ENCODE results near the gene FARS2. TPM values are rescaled to one million over a fixed set of nuclear protein-coding genes. Genes with fewer than 3 reads are reported as not detected.

The FARS2 gene
- total and polyA plus RNA-seq, 2 of the 13 experiments (the other 11 are each of a cell fraction or from before 2014, with no cell fraction given): 15.4 to 26.0 TPM

DNA sequence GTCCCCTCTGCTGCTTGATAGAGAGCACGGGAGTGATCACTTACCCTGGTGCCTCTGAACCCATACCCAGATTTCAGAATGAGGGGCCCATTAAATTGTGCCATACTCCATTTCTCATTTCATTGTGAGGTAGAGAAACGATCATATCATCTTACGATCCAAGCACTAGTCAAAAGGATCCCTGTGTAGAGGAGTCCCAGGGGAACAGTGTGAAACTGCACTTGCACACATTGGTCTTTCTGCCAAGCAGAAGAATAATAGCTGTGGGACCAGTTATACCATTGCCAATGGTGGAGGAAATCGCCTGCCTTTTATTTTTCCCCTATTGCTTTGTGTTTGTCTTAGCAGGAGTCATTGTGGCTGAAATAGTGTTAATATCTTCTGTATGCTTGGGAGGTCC lies 161.9 kb downstream of the FARS2 start:
- H3K27ac ChIP-seq (ENCODE audit: extremely low read length, insufficient read depth, low read length): no peak overlapping the region
- no peaks in the 10 kb centered on the region for H3K4me1 ChIP-seq (ENCODE audit: insufficient read depth, low read length)
- in situ Hi-C loops (cut with HindIII; ENCODE audit: extremely low pct_ligation_motif_present, low pct_unique_long_range_greater_than_20kb): no loop called here
- TF ChIP-seq ZNF75D (CRISPR knock-in tag; IDR thresholded peaks at IDR 0.05; ENCODE audit: borderline replicate concordance) (no peak), SMYD3 (CRISPR knock-in tag; IDR thresholded peaks at IDR 0.05) (no peak), IRX3 (CRISPR knock-in tag; IDR thresholded peaks at IDR 0.05; ENCODE audit: borderline replicate concordance, low read depth) (no peak), PBX2 (CRISPR knock-in tag; IDR thresholded peaks at IDR 0.05) (no peak), POLR2AphosphoS2 (IDR thresholded peaks at IDR 0.05; ENCODE audit: low read depth, low read length) (no peak)
- ATAC-seq (no peak), FAIRE-seq (no peak), DNase-seq (ENCODE audit: low spot score) (no peak)
- no peaks in the 10 kb centered on the region for H3K79me2 ChIP-seq (ENCODE audit: insufficient read depth, low read length)
- intact Hi-C loops (cut with micrococcal nuclease; ENCODE audit: unreplicated experiment): no loop called here
- H3K36me3 ChIP-seq (replicated peaks in 1 of 2; ENCODE audit: control insufficient read depth in 1 of 2, insufficient read depth in 2 of 2, low read length in 2 of 2): no peaks in the 10 kb centered on the region
- no peaks in the 10 kb centered on the region for H3K9me3 ChIP-seq (ENCODE audit: low read length)
- H3K27me3 ChIP-seq (ENCODE audit: control insufficient read depth in 1 of 2, insufficient read depth in 2 of 2, low read length in 2 of 2): no peaks in the 10 kb centered on the region
- ChIA-PET POLR2A (no interaction called here), CTCF (ENCODE audit: low intra/inter-chr PET ratio, low total read pairs) (no interaction called here)
- no peak overlapping the region for H3K9ac ChIP-seq (ENCODE audit: insufficient read depth, low read depth, low read length)
- H4K20me1 ChIP-seq (ENCODE audit: insufficient read depth, low read length): no peaks in the 10 kb centered on the region
- H3K4me2 ChIP-seq (ENCODE audit: low read depth, low read length): no peak overlapping the region
- BruUV-seq (replicated peaks): no TSS peak
- 95% methylated on average over 4 of the region's 4 CpGs for WGBS (ENCODE audit: low lambda C conversion rate)
- no peak overlapping the region for H3K4me3 ChIP-seq (replicated peaks in 1 of 3; ENCODE audit: insufficient read depth in 1 of 3, low read depth in 2 of 3, low read length in 3 of 3)
- H2AFZ ChIP-seq (ENCODE audit: low read length): no peak overlapping the region

DNA sequence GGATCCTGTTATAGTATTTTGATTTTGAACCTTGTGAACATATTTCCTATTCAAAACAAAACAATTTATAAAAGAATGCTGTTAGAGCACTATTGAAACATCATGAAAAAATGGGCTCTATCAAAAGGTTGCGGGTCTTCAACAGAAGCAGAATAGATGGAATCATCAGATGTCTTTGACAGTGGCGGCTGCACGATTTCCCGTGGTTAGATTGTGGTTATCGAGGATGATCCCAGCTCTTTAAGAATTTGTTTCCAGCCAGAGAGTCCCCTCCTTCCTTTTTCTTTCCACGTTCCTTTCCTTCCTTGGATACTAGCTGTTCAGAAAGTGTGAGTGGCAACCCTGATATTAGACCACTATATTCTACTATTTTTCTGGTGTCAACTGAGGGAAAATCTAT lies 163.4 kb downstream of the FARS2 start:
- Histone ChIP-seq H3K36me3 (replicated peaks in 1 of 2; ENCODE audit: control insufficient read depth in 1 of 2, insufficient read depth in 2 of 2, low read length in 2 of 2) (no peaks in the 10 kb centered on the region), H4K20me1 (ENCODE audit: insufficient read depth, low read length) (no peaks in the 10 kb centered on the region), H3K9ac (ENCODE audit: insufficient read depth, low read depth, low read length) (no peak overlapping the region), H3K27me3 (ENCODE audit: control insufficient read depth in 1 of 2, insufficient read depth in 2 of 2, low read length in 2 of 2) (no peaks in the 10 kb centered on the region), H3K4me1 (ENCODE audit: insufficient read depth, low read length) (no peaks in the 10 kb centered on the region), H3K4me3 (replicated peaks in 1 of 3; ENCODE audit: insufficient read depth in 1 of 3, low read depth in 2 of 3, low read length in 3 of 3) (no peak overlapping the region), H3K4me2 (ENCODE audit: low read depth, low read length) (no peak overlapping the region), H2AFZ (ENCODE audit: low read length) (no peak overlapping the region), H3K27ac (ENCODE audit: extremely low read length, insufficient read depth, low read length) (no peak overlapping the region), H3K9me3 (ENCODE audit: low read length) (no peaks in the 10 kb centered on the region), H3K79me2 (ENCODE audit: insufficient read depth, low read length) (no peaks in the 10 kb centered on the region)
- ATAC-seq (no peak), DNase-seq (ENCODE audit: low spot score) (no peak), FAIRE-seq (no peak)
- intact Hi-C loops (cut with micrococcal nuclease; ENCODE audit: unreplicated experiment) (no loop called here), in situ Hi-C loops (cut with HindIII; ENCODE audit: extremely low pct_ligation_motif_present, low pct_unique_long_range_greater_than_20kb) (no loop called here)
- POLR2A ChIA-PET: no interaction called here
- CTCF ChIA-PET (ENCODE audit: low intra/inter-chr PET ratio, low total read pairs): no interaction called here
- 97% methylated on average over 6 of the region's 6 CpGs for WGBS (ENCODE audit: low lambda C conversion rate)
- no TSS peak for BruUV-seq (replicated peaks)
- no peak for TF ChIP-seq REXO4 (CRISPR knock-in tag; IDR thresholded peaks at IDR 0.05; ENCODE audit: borderline replicate concordance)
- TF ChIP-seq MAZ (IDR thresholded peaks at IDR 0.05; ENCODE audit: borderline replicate concordance, low read depth, low read length): no peak
- TF ChIP-seq MAZ (CRISPR knock-in tag; IDR thresholded peaks at IDR 0.05; ENCODE audit: low read depth): no peak
- TF ChIP-seq TSC22D2 (CRISPR knock-in tag; IDR thresholded peaks at IDR 0.05; ENCODE audit: borderline replicate concordance): no peak
- TF ChIP-seq, protein P1, sequence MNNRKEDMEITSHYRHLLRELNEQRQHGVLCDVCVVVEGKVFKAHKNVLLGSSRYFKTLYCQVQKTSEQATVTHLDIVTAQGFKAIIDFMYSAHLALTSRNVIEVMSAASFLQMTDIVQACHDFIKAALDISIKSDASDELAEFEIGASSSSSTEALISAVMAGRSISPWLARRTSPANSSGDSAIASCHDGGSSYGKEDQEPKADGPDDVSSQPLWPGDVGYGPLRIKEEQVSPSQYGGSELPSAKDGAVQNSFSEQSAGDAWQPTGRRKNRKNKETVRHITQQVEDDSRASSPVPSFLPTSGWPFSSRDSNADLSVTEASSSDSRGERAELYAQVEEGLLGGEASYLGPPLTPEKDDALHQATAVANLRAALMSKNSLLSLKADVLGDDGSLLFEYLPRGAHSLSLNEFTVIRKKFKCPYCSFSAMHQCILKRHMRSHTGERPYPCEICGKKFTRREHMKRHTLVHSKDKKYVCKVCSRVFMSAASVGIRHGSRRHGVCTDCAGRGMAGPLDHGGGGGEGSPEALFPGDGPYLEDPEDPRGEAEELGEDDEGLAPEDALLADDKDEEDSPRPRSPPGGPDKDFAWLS (CRISPR knock-in tag; IDR thresholded peaks at IDR 0.05; ENCODE audit: borderline replicate concordance): no peak
- TF ChIP-seq MYC (CRISPR knock-in tag; IDR thresholded peaks at IDR 0.05; ENCODE audit: borderline replicate concordance): no peak
- TF ChIP-seq PAX8 (CRISPR knock-in tag; IDR thresholded peaks at IDR 0.05; ENCODE audit: borderline replicate concordance): no peak
- no peak for TF ChIP-seq TGIF2 (CRISPR knock-in tag; IDR thresholded peaks at IDR 0.05)
- no peak for TF ChIP-seq ZSCAN22 (CRISPR knock-in tag; IDR thresholded peaks at IDR 0.05)
- no peak for TF ChIP-seq SMARCE1 (IDR thresholded peaks at IDR 0.05; ENCODE audit: borderline replicate concordance)
- no peak for TF ChIP-seq ZNF768 (CRISPR knock-in tag; IDR thresholded peaks at IDR 0.05)
- no peak for TF ChIP-seq KMT2B (CRISPR knock-in tag; IDR thresholded peaks at IDR 0.05)

All from HepG2 (cell line).